A172 (cell line): Measurements from ENCODE around the gene CCND2. TPM values are rescaled to one million over a fixed set of nuclear protein-coding genes. Genes with fewer than 3 reads are reported as not detected.

Experiments used
- DNase-seq: peaks from one replicate; pipeline ENCODE4 v3.0.0-alpha.2; 2015; ENCODE audit warnings: low spot score
- total RNA-seq: library from RNA; depleted of rRNA; stranded (reverse); fragments of >200 nt; shearing (Covaris generic); gene quantifications from 2 replicates; pipeline ENCODE4 v1.2.3, GENCODE V29; 2014

CCND2 gene
- total RNA-seq, 1 experiment from 2014 or later, result not detected

GRCh38 chr12:4276524-4277204 lies 3.1 kb downstream of the CCND2 start:
- peak; percentile 51 for DNase-seq

- DNase-seq, result no peak
Measured at GRCh38 chr12:4277205-4277543, 3.6 kb downstream of the CCND2 start.

- no peak for DNase-seq
Measured at GRCh38 chr12:4277857-4278256, 4.3 kb downstream of the CCND2 start.

GRCh38 chr12:4278329-4279197 lies 5.0 kb downstream of the CCND2 start:
- no peak for DNase-seq

GRCh38 chr12:4279198-4279690 lies 5.7 kb downstream of the CCND2 start:
- no peak for DNase-seq

GRCh38 chr12:4280351-4281163 lies 7.0 kb downstream of the CCND2 start:
- DNase-seq, result no peak

GRCh38 chr12:4281173-4281654 lies 7.7 kb downstream of the CCND2 start:
- no peak for DNase-seq

- DNase-seq, result no peak
Measured at GRCh38 chr12:4282103-4282891, 8.7 kb downstream of the CCND2 start.

- no peak for DNase-seq
Measured at GRCh38 chr12:4282892-4283511, 9.4 kb downstream of the CCND2 start.

- no peak for DNase-seq
Measured at GRCh38 chr12:4283512-4284255, 10.1 kb downstream of the CCND2 start.

GRCh38 chr12:4284306-4284705 lies 10.7 kb downstream of the CCND2 start:
- no peak for DNase-seq

- DNase-seq, result no peak
Measured at GRCh38 chr12:4285070-4285469, 11.5 kb downstream of the CCND2 start.

GRCh38 chr12:4286228-4286627 lies 12.7 kb downstream of the CCND2 start:
- DNase-seq, result no peak

- no peak for DNase-seq
Measured at GRCh38 chr12:4286771-4287317, 13.3 kb downstream of the CCND2 start.

- no peak for DNase-seq
Measured at GRCh38 chr12:4287325-4288211, 14.0 kb downstream of the CCND2 start.

- no peak for DNase-seq
Measured at GRCh38 chr12:4288296-4289131, 15.0 kb downstream of the CCND2 start.

- DNase-seq, result no peak
Measured at GRCh38 chr12:4289231-4289878, 15.8 kb downstream of the CCND2 start.
